NCI-H2081 treated with DMSO at 0.1 percent for 48 hours (cell line): ENCODE measurements around the gene DCN.
"Not testable (repeated sequence)": the region's sequence is repeated elsewhere in the genome, so short reads cannot be mapped to it uniquely, and the experiment has no call there.

Source experiments
- DNase-seq: peaks from one replicate; lab custom pipeline; 2025; lab: John Stamatoyannopoulos, UW

Gene DCN

DNA sequence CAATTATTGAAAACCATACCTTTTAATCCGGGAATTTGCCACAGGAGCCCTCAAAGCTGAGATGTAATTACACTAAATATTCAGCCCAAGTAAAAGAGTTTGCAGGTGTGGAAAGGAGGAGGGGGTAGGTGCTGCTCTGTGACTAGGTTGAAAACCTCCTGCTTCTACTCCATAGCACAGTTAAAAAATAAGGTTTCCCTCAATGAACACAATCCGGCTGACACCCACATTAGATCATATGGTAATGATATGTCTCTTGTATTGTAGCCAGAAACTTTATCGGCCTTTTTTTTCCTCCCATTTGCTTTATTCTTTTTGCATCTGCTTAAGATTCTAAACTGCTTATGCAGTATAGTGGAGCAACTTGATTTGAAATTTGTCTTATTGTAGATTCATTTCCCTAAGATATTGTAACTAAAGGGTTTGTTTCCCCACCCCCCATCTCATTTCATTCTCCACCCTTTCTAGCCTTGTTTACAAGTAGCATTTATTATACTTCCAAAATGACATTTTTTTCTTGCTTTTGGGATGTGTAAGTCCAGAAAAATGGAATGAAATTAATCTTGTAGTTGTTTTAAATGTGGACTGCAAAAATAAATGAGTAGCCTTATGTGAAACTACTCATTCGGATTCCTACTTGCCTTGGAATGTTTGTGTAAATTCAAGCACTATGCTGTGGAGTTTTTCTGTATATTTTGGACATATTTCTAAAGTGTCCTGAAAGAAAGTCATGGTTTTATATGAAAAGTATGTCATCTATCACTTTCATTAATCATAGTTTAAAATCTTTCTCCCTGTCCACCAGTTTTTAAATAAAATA is at the start of gene DCN:
Gene DCN (minus strand): TSS at position 182 of the 820 bp plus-strand sequence. CDS start 4,265 bp downstream, outside the sequence.
- DNase-seq: no peak

DNA sequence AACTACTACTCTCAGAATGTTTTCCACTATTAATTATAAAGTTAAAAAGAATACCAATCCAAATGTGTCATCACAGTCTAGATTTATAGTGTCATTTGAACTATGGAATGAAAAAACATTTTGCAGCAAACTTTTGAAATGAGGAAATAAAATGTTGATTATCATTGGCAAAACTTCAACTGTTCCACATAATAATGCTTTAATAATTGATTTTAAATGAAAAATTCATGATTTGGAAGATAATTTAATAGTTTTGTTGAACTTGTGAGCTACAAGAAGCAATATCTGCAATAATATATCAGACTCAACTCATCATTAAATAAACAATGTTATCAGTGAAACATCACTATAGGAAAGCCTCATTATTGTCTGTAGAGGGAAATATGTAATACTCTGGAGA is 48.2 kb upstream of the DCN start:
- DNase-seq: no peak

DNA sequence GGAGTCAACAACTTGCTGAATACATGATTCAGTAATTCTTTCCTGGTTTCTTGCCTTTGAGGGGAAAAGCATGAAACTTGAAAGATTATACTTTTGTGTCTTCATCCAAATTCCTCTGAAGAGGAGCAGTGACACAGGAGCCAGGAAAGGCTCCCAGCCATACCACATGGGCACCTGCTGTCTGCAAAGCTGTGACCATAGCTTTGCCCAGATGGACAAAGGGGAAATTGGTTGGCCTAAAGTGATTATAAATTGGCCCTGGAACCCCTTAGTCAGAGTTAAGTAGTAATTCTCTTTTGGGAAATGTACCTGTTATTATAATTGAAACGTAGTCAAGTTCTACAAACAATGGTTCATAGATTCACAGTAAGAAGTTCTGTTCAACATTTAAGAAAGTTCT is 44.3 kb upstream of the DCN start:
- DNase-seq: no peak

GRCh38 chr12:91225316-91225715 is 42.7 kb upstream of the DCN start:
- no peak for DNase-seq

DNA sequence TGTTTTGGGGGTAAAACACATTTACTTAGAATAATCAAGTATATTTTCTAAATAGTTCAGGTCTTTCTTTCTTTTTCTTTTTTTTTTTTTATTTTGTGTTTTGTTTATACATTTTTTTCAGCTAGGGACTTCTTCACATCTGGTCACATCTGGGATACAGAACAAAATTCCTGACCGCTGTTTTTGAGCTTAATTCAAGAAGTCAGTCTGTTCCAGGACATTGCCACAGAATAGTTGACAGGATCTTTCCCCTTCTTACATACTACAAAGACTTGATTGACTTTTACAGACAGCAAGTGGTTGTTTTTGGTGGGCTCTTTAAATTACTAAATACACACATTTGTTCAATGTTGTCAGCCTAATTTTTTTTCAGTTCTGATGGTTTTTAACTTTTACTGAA is 41.8 kb upstream of the DCN start:
- no peak for DNase-seq

- DNase-seq: no peak
Measured at GRCh38 chr12:91222746-91223145, 40.1 kb upstream of the DCN start.

DNA sequence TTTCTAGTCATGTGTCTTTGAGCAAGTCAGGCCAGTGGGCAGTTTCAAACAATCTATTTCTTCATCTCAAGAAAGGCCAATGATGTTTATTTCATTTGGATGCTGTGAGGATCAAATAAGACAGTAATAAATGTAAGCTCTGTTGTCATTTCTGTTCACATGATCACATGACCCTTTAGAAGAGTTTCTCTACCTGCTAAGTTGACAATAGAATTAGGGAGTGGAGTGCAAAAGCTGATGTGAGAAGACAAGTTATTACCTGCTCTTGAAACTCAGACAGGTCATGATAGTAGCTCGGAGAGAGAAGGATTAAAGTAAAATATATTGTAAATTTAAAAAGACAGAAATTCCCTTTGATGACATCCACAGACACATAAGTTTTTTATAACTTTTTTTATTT is 37.3 kb upstream of the DCN start:
- no peak for DNase-seq

DNA sequence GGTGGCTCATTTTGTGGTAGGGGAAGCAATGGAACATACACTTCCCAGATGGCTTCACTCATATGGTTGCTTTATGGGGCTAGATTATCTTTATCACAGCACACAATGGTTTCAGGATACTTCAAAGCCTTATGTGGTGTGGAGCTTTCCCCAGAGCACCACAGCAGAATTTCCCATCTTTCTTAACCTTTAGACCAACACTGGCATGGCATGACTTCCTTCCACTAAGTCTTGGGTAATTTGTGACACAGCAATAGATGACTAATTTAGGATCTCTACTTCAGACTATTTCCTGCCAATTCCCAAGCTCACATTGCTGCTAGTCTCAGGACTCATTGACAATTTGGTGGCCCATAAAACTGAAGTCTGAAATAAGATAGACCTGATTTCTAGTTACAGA is 36.9 kb upstream of the DCN start:
- DNase-seq: no peak

GRCh38 chr12:91216871-91217270 is 34.3 kb upstream of the DCN start:
- no peak for DNase-seq

- no peak for DNase-seq
Measured at GRCh38 chr12:91215940-91216454, 33.4 kb upstream of the DCN start.

GRCh38 chr12:91211866-91212265 is 29.2 kb upstream of the DCN start:
- no peak for DNase-seq

GRCh38 chr12:91210618-91211017 is 28.0 kb upstream of the DCN start:
- DNase-seq: no peak

DNA sequence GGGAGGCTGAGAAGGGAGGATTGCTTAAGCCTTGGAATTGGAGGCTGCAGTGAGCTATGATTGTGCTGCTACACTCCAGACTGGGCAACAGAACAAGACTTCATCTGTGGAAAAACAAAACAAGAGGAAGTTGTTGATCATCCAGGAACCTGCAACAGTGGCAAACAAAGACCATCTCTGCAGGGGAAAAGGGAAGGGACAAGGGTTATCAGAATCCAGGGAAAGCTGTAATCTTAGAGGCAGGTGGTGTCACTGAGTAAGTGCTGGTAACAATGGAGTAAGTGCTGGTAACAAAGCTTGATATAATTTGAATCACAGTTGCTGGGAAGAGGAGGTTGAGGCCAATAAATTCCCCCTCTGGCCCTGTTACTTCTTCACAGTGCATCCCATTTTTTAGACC is 27.5 kb upstream of the DCN start:
- DNase-seq: no peak

GRCh38 chr12:91207301-91207700 is 24.7 kb upstream of the DCN start:
- not testable (repeated sequence) for DNase-seq

DNA sequence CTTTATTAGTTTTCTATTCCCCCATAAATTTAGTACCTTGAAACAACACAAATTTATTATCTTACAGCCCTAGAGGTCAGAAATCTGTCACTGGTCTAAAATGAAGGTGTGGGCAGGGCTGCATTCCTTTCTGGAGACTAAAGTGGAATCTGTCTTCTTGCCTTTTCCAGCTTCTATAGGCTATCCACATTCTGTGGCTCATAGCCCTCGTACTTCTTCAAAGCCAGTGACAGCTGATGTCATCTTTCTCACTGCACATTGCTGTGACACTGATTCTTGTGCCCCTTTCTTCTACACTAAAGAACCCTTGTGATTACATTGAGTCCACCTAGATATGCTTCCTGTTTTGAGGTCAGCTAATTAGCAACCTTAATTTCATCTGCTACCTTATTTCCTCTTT is 23.2 kb upstream of the DCN start:
- no peak for DNase-seq

GRCh38 chr12:91204421-91204820 is 21.8 kb upstream of the DCN start:
- no peak for DNase-seq

DNA sequence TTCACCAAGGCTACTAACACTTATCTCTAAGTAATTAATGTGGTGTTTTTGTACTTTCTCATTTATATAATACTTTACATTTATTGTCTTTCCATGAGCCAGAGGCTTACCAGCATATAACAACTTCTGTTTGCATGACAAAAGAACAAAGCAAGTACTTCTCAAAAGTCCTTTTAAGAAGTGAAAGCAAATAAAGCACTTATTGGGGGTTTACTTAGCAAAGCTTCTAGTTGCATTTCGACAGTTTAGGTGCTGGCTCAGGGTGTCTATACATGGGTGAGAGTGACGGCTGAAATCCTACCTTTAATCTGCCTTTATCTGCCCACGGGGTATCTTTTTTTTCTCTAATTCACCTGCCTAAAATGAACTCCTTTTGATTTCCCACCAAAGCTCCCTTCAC is 21.0 kb upstream of the DCN start:
- no peak for DNase-seq

DNA sequence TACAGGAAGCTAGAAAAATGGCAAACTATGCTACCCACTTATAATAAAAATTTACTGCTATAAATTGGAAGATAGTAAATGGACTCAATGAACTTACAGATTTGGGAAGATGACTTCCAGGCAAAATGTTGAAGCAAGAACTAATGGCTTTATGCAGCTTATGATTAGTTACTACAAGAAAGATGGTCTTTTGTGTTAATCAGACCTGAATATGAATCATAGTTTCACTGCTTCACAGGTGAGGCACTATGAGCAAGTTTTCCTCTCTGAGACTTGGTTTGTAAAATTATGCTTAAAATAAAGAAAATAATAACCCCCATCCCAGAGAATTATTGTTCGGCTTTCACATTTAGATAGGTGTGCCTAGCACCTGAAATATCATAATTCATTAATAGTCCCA is 19.8 kb upstream of the DCN start:
- no peak for DNase-seq

DNA sequence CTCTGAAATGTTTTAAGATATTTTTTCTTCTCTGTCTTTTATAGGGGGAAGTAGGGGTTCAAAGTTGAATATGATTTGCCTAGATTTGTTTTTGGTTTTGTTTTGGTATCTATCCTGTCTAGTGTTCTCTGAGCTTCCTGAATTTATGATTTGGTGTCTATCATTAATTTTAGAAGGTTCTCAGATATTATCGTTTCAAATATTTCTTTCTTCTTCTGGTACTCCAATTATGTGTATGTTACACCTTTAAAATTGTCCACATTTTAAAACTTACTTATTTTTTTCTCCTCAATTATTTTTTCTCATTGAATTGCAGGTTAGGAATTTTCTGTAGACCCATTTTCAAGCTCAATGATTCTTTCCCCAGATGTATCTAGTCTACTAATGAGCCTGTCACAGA is 13.8 kb upstream of the DCN start:
- no peak for DNase-seq

GRCh38 chr12:91194500-91194899 is 11.9 kb upstream of the DCN start:
- DNase-seq: no peak

GRCh38 chr12:91191513-91192111 is 9.0 kb upstream of the DCN start:
- no peak for DNase-seq

DNA sequence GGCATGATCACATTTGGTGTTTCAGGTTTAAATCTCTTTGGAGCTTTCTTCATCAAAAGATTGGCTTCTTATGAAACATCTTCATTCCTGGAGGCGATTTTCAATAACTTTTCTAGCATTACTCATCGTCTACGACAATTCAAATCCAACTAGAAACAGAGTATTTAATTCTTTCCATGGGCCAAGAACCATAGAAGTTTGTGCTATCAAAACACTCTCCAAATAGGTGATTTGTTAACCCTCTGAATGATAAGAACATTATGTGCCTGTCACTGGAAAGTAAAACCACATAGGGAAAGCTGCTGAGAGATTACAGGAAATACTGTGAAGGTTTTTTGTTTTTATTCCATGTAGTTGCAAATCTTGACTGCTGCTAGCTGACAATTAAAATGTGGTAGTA is 6.9 kb upstream of the DCN start:
- DNase-seq: no peak

DNA sequence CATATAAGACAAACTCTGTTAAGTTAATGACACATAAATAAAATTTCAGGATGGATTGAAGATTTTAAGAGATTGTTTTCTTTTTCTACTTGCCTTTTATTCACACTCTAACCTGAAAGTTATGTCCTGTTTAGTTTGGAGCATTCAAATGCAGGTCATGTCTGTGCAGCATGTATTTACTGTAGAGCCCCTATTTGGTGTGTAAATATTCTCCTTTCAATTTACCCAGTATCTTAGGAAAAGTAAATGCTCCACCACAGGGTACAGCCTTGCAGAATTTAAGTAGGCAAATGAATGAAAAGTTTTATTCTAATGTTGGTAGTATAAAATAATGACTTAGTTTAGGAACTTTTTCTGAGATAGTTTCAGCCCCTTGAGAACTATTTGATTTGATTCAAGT is 6.2 kb upstream of the DCN start:
- no peak for DNase-seq

- DNase-seq: no peak
Measured at GRCh38 chr12:91186156-91186555, 3.5 kb upstream of the DCN start.
